Ishikawa (cell line): ENCODE data around the gene TBC1D22A.

Experiments used
- CEBPB ChIP-seq: IDR thresholded peaks from 2 replicates; pipeline ENCODE4 v1.6.1; 2012
- CREB1 ChIP-seq: IDR thresholded peaks from 2 replicates; pipeline ENCODE4 v1.6.1; 2012; ENCODE audit warnings: low read depth
- EP300 ChIP-seq: IDR thresholded peaks from 2 replicates; pipeline ENCODE4 v1.6.1; 2012; ENCODE audit warnings: borderline replicate concordance
- TAF1 ChIP-seq: IDR thresholded peaks from 2 replicates; pipeline ENCODE4 v1.6.1; 2012; ENCODE audit warnings: low read depth, mild to moderate bottlenecking
- TEAD4 ChIP-seq: IDR thresholded peaks from 2 replicates; pipeline ENCODE4 v1.6.1; 2012
- TF ChIP-seq, protein P1 (sequence below): IDR thresholded peaks from 2 replicates; pipeline ENCODE4 v1.6.1; 2012
- TF ChIP-seq, protein P2 (sequence below): IDR thresholded peaks from 2 replicates; pipeline ENCODE4 v1.6.1; 2012; ENCODE audit warnings: low read depth, mild to moderate bottlenecking

DNA sequence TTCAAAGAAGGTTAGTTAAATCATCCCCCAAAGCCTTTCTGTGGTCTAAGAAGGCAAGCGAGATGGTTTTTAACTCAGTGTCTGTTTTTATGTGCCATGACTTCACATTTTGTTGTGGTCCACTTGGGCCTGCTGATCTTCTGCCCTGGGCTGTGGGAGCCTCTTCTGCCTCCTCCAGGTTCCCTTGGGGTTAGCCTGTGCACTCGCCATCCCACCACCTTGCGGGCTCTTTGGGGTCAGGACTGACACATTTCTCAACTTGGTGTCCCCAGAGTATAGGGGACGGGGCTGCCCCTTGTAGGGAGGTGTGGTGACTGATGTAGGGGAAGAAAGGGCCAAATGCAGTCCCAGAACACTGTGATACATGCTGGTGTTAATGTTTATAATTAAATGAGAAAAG lies 207.0 kb downstream of the TBC1D22A start:
- TF ChIP-seq, protein P1, sequence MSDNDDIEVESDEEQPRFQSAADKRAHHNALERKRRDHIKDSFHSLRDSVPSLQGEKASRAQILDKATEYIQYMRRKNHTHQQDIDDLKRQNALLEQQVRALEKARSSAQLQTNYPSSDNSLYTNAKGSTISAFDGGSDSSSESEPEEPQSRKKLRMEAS = no peak
- no peak for TF ChIP-seq EP300
- TF ChIP-seq CEBPB = no peak
- TF ChIP-seq, protein P2, sequence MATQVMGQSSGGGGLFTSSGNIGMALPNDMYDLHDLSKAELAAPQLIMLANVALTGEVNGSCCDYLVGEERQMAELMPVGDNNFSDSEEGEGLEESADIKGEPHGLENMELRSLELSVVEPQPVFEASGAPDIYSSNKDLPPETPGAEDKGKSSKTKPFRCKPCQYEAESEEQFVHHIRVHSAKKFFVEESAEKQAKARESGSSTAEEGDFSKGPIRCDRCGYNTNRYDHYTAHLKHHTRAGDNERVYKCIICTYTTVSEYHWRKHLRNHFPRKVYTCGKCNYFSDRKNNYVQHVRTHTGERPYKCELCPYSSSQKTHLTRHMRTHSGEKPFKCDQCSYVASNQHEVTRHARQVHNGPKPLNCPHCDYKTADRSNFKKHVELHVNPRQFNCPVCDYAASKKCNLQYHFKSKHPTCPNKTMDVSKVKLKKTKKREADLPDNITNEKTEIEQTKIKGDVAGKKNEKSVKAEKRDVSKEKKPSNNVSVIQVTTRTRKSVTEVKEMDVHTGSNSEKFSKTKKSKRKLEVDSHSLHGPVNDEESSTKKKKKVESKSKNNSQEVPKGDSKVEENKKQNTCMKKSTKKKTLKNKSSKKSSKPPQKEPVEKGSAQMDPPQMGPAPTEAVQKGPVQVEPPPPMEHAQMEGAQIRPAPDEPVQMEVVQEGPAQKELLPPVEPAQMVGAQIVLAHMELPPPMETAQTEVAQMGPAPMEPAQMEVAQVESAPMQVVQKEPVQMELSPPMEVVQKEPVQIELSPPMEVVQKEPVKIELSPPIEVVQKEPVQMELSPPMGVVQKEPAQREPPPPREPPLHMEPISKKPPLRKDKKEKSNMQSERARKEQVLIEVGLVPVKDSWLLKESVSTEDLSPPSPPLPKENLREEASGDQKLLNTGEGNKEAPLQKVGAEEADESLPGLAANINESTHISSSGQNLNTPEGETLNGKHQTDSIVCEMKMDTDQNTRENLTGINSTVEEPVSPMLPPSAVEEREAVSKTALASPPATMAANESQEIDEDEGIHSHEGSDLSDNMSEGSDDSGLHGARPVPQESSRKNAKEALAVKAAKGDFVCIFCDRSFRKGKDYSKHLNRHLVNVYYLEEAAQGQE = no peak
- TF ChIP-seq TEAD4 = no peak
- no peak for TF ChIP-seq CREB1
- TF ChIP-seq TAF1 = no peak
